ENCODE measurements around the gene BUD13. TPM values are rescaled to one million over a fixed set of nuclear protein-coding genes. Genes with fewer than 3 reads are reported as not detected.

Gene BUD13
- total RNA-seq, 2 experiments from 2014 or later: 32.1 to 33.0 TPM

DNA sequence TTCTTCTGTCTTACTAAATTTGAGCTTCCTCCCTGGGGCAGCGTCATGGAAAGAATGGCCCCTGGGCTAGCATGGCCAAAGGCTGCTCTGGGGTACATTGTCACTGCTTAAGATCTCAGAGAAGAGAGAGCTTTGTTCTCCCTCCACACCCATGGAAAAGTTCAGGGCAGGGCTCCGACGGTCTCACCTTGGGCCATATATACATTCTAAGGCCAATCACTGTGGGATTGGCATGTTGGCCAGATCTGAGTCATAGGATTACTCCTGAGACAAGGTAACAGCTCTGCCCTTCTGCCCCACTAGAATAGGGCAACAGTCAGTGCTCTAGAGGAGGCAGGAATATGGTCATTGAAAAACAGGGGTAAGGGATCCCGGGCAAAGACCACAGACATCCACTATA is 56.2 kb downstream of the BUD13 start:
- Mint-ChIP-seq H3K9me3 (no peaks in the 10 kb centered on the region), H3K27me3 (peaks cover 5% of the 10 kb centered on the region), H3K36me3 (no peaks in the 10 kb centered on the region), H3K27ac (no peak overlapping the region), H3K4me3 (no peak overlapping the region), H3K4me1 (no peaks in the 10 kb centered on the region)
- DNase-seq (no peak), ATAC-seq (ENCODE audit: low read depth) (no peak)
- POLR2A ChIA-PET: no interaction called here

- no peak for ATAC-seq (ENCODE audit: low read depth)
- H3K27ac Mint-ChIP-seq: no peak overlapping the region
- H3K4me1 Mint-ChIP-seq: no peaks in the 10 kb centered on the region
- H3K27me3 Mint-ChIP-seq: peaks cover 6% of the 10 kb centered on the region
- DNase-seq: no peak
- no peak overlapping the region for H3K4me3 Mint-ChIP-seq
- no peaks in the 10 kb centered on the region for H3K9me3 Mint-ChIP-seq
- POLR2A ChIA-PET: no interaction called here
- no peaks in the 10 kb centered on the region for H3K36me3 Mint-ChIP-seq
Observed at GRCh38 chr11:116715383-116715782, 57.4 kb downstream of the BUD13 start.

DNA sequence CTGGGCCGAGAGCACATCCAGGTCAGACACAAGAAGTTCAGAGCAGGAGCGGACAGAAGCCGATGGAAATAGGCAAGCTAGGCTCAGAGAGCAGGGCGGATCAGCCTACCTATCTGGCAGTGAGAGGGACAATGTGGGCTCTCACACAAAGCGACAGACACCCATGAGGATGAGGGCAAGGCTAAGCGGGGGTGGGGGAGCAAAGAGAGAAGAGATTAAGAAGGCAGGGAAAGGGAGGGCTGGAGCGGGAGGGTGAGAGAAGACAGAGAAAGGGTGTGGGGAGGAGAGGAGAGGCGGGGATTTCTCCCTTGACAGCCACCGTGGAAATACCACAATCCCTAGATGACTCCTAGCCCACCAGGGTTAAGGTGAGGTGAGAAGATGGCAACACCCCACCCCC is 57.9 kb downstream of the BUD13 start:
- DNase-seq (no peak), ATAC-seq (ENCODE audit: low read depth) (no peak)
- Mint-ChIP-seq H3K4me1 (no peaks in the 10 kb centered on the region), H3K36me3 (no peaks in the 10 kb centered on the region), H3K9me3 (no peaks in the 10 kb centered on the region), H3K4me3 (no peak overlapping the region), H3K27ac (no peak overlapping the region), H3K27me3 (peaks cover 10% of the 10 kb centered on the region)
- POLR2A ChIA-PET: no interaction called here

- peaks cover 21% of the 10 kb centered on the region for H3K27me3 Mint-ChIP-seq
- H3K36me3 Mint-ChIP-seq: no peaks in the 10 kb centered on the region
- POLR2A ChIA-PET: no interaction called here
- H3K27ac Mint-ChIP-seq: no peak overlapping the region
- H3K4me3 Mint-ChIP-seq: no peak overlapping the region
- no peaks in the 10 kb centered on the region for H3K4me1 Mint-ChIP-seq
- no peak for DNase-seq
- H3K9me3 Mint-ChIP-seq: no peaks in the 10 kb centered on the region
- ATAC-seq (ENCODE audit: low read depth): no peak
Observed at GRCh38 chr11:116712428-116712827, 60.4 kb downstream of the BUD13 start.

DNA sequence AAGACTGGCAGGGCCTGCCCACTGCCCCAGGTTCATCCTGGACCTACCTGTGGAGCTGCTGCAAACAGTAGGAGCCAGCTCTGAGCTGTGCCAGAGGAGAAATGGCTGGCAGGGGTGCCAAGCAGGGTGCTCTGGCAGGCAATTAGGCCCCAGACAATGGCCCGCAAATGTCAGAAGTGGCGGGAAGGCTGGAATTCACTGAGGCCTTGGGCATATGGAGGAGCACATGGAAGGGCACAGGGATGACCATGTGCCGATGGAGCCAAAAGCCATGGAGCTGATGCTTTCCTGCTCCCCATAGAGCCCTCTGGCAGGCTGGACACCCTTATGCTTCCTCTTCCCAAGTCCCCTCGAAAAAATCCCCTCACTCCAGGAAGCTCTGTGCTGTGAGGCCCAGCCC is 62.0 kb downstream of the BUD13 start:
- Mint-ChIP-seq H3K36me3 (no peaks in the 10 kb centered on the region), H3K4me3 (no peak overlapping the region), H3K27ac (no peak overlapping the region), H3K27me3 (peaks cover 28% of the 10 kb centered on the region), H3K4me1 (no peaks in the 10 kb centered on the region), H3K9me3 (no peaks in the 10 kb centered on the region)
- ATAC-seq (ENCODE audit: low read depth) (no peak), DNase-seq (no peak)
- POLR2A ChIA-PET: interaction anchor here (0.5 kb wide), 1 partner anchor 65 kb away, joined by 3 read pairs; no protein-coding TSS in a partner anchor

DNA sequence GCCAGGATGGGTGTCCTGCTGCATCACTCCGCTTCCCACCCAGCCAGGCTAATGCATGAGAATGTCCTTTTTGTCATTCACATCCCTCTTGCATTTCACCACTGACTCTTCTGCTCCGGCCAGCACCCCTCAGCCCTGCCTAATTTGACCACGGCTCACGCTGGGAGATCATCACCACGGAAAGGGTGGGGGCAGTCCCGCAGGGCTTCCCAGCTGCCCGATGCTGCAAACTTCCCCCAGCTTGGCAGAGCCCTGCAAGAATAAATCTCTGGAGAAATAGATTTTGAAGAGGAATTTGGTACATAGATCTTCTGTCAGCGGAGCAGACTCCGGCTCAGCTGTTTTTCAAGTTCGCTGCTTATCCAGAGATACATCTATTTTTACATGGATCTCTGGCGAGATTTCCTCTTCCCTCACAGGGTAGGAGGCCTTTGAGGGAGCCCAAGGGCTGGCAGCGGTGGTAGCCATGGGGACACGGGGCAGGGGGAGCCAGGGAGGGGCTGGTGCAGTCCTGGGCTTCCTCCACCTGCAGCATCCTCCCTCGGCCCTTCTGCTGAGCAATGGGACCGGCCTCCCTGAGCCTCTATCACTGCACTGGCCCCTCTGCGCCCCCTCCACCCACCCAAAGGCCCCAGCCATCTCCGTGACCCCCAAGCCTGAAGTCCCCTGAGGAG is 62.6 kb downstream of the BUD13 start:
- Mint-ChIP-seq H3K27me3 (peaks cover 28% of the 10 kb centered on the region), H3K9me3 (no peaks in the 10 kb centered on the region), H3K27ac (no peak overlapping the region), H3K4me1 (no peaks in the 10 kb centered on the region), H3K36me3 (no peaks in the 10 kb centered on the region), H3K4me3 (no peak overlapping the region)
- ATAC-seq (ENCODE audit: low read depth) (no peak), DNase-seq (no peak)
- POLR2A ChIA-PET: no interaction called here

- Mint-ChIP-seq H3K27ac (no peak overlapping the region), H3K36me3 (no peaks in the 10 kb centered on the region), H3K27me3 (peaks cover 31% of the 10 kb centered on the region), H3K9me3 (no peaks in the 10 kb centered on the region), H3K4me1 (no peaks in the 10 kb centered on the region), H3K4me3 (no peak overlapping the region)
- no peak for DNase-seq
- no peak for ATAC-seq (ENCODE audit: low read depth)
- POLR2A ChIA-PET: no interaction called here
Observed at GRCh38 chr11:116707746-116708145, 65.0 kb downstream of the BUD13 start.

DNA sequence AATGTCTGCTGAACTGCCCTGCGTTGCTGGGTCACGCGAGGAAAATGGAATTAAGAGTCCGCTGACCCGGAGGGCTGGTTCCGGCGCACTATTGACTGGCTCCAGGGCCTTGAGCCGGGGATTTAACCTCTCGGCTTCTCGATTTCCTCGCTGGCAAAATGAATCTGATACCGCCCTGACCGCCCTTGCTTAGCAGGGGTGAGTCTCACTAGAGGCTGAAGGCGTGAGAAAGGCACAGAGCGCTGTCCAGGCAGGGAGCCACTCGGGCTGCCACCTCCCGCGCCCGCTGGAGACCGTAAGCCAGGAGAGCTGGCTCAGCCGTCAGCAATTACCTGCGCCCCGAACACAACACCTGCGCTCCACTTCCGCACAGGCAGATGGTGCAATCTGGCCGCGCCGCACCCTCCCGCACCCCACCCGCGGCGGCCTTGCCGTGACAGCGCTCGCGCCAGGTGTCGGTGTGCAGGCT is 65.6 kb downstream of the BUD13 start:
- Mint-ChIP-seq H3K27ac (no peak overlapping the region), H3K4me1 (no peaks in the 10 kb centered on the region), H3K4me3 (no peak overlapping the region), H3K9me3 (no peaks in the 10 kb centered on the region), H3K27me3 (peaks cover 31% of the 10 kb centered on the region), H3K36me3 (no peaks in the 10 kb centered on the region)
- ATAC-seq (ENCODE audit: low read depth): no peak
- POLR2A ChIA-PET: no interaction called here
- DNase-seq: no peak

- ATAC-seq (ENCODE audit: low read depth) (no peak), DNase-seq (peak; percentile 20)
- Mint-ChIP-seq H3K27ac (no peak overlapping the region), H3K36me3 (no peaks in the 10 kb centered on the region), H3K4me3 (no peak overlapping the region), H3K27me3 (peaks cover 22% of the 10 kb centered on the region), H3K9me3 (no peaks in the 10 kb centered on the region), H3K4me1 (no peaks in the 10 kb centered on the region)
- POLR2A ChIA-PET: no interaction called here
Observed at GRCh38 chr11:116703421-116703820, 69.4 kb downstream of the BUD13 start.

GRCh38 chr11:116702772-116703385 is 69.9 kb downstream of the BUD13 start:
- DNase-seq (no peak), ATAC-seq (ENCODE audit: low read depth) (no peak)
- H3K27me3 Mint-ChIP-seq: peaks cover 20% of the 10 kb centered on the region
- no peaks in the 10 kb centered on the region for H3K4me1 Mint-ChIP-seq
- POLR2A ChIA-PET: no interaction called here
- no peaks in the 10 kb centered on the region for H3K9me3 Mint-ChIP-seq
- H3K36me3 Mint-ChIP-seq: no peaks in the 10 kb centered on the region
- H3K27ac Mint-ChIP-seq: no peak overlapping the region
- no peak overlapping the region for H3K4me3 Mint-ChIP-seq

- POLR2A ChIA-PET: no interaction called here
- DNase-seq: no peak
- H3K36me3 Mint-ChIP-seq: no peaks in the 10 kb centered on the region
- ATAC-seq (ENCODE audit: low read depth): no peak
- H3K4me3 Mint-ChIP-seq: no peak overlapping the region
- H3K4me1 Mint-ChIP-seq: no peaks in the 10 kb centered on the region
- no peak overlapping the region for H3K27ac Mint-ChIP-seq
- no peaks in the 10 kb centered on the region for H3K9me3 Mint-ChIP-seq
- H3K27me3 Mint-ChIP-seq: peaks cover 14% of the 10 kb centered on the region
Observed at GRCh38 chr11:116701876-116702275, 70.9 kb downstream of the BUD13 start.

- DNase-seq: no peak
- H3K4me1 Mint-ChIP-seq: no peaks in the 10 kb centered on the region
- no peaks in the 10 kb centered on the region for H3K36me3 Mint-ChIP-seq
- POLR2A ChIA-PET: no interaction called here
- H3K4me3 Mint-ChIP-seq: no peak overlapping the region
- peaks cover 8% of the 10 kb centered on the region for H3K27me3 Mint-ChIP-seq
- no peak for ATAC-seq (ENCODE audit: low read depth)
- no peak overlapping the region for H3K27ac Mint-ChIP-seq
- no peaks in the 10 kb centered on the region for H3K9me3 Mint-ChIP-seq
Observed at GRCh38 chr11:116701297-116701801, 71.4 kb downstream of the BUD13 start.

DNA sequence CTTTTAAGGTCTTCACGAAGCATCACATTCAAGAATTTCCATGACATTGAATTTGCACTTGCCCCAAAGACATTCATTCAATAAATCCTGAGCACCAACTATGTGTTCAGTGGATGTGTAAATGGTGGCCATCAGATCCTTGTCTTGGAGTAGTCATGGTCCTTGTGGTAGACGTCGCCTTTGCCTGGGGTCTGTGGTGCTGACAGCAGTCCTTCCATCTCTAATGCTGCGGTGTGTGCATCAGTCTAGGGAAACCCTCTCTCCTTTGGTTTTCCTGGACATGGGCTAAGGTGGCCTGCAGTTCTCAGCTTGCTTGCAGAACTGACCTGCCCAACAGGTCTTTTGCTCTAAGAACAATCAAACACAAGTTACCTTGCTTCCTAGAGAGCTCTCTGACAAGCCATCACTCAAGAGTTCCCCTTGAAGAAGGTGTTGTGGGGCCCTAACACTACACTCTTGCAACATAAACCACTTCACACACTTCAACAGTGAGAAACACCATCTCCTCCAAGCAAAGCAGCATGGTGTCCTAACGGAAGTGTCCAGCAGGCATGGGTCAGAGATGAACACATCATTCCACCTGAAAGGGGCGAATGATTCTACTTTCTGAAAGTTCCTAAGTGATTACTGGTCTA is 72.1 kb downstream of the BUD13 start:
- Mint-ChIP-seq H3K4me3 (no peak overlapping the region), H3K4me1 (no peaks in the 10 kb centered on the region), H3K27me3 (peaks cover 11% of the 10 kb centered on the region), H3K27ac (no peak overlapping the region), H3K36me3 (no peaks in the 10 kb centered on the region), H3K9me3 (no peaks in the 10 kb centered on the region)
- ATAC-seq (ENCODE audit: low read depth): no peak
- POLR2A ChIA-PET: no interaction called here
- DNase-seq: no peak

Measured in activated naive CD8-positive, alpha-beta T cell treated with anti-CD3 and anti-CD28 coated beads, Interleukin-2, amount 10 ng/mL, durations not matched to agents 7 days and 5 days (primary cell).